Measurements from ENCODE around the gene PICALM. TPM values are rescaled to one million over a fixed set of nuclear protein-coding genes. Genes with fewer than 3 reads are reported as not detected.

PICALM gene
- total and polyA plus RNA-seq, 2 of the 13 experiments (the other 11 are each of a cell fraction or from before 2014, with no cell fraction given) = 97.6 to 154 TPM

DNA sequence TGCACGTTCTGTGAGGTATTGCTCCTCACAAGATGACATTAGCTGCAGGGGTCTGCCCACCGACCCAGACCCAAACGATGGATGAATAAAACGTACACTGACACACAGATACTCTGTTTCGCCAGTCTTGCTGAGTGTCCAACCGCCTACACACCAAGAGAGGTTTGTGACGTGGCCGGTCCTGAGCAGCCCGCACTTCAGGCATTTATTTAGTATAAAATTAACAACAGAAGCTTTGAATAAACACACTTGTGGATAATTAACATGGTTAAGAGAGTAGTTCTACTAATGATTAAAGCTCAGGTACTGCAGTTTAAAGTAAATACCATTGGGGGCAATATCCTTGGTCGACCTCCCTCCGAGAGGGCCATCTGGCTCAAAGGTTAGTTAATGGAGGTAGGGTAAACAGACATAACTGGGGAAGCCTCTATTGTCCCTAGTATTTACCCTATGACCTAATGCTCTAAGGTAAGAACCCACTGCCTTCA, 138.0 kb downstream of the PICALM start (continued):
- no peak for TF ChIP-seq ZBTB40 (IDR thresholded peaks at IDR 0.05)
- TF ChIP-seq ZBTB40 (CRISPR knock-in tag; IDR thresholded peaks at IDR 0.05) = peak; percentile 48; the same call in 1 of the 2 replicates
- peak; percentile 97 for TF ChIP-seq MED1 (CRISPR knock-in tag; IDR thresholded peaks at IDR 0.05)
- TF ChIP-seq ARID5B (CRISPR knock-in tag; IDR thresholded peaks at IDR 0.05) = peak; percentile 99
- peak; percentile 57; the same call in 1 of the 2 replicates for TF ChIP-seq ZNF335 (CRISPR knock-in tag; IDR thresholded peaks at IDR 0.05)
- no peak for TF ChIP-seq ZNF230 (CRISPR knock-in tag; IDR thresholded peaks at IDR 0.05)
- TF ChIP-seq HMG20A (CRISPR knock-in tag; IDR thresholded peaks at IDR 0.05; ENCODE audit: borderline replicate concordance) = peak; percentile 85; the same call in 1 of the 2 replicates
- TF ChIP-seq ZNF362 (CRISPR knock-in tag; IDR thresholded peaks at IDR 0.05; ENCODE audit: borderline replicate concordance) = peak; percentile 41; the same call in 1 of the 2 replicates
- TF ChIP-seq WIZ (CRISPR knock-in tag; IDR thresholded peaks at IDR 0.05) = 0 out of 2 replicates have a peak, but pooled peaks have one; percentile 20
- peak; percentile 84; the same call in 1 of the 2 replicates for TF ChIP-seq ZBTB20 (CRISPR knock-in tag; IDR thresholded peaks at IDR 0.05; ENCODE audit: borderline replicate concordance, low read depth)
- no peak for TF ChIP-seq IKZF1 (IDR thresholded peaks at IDR 0.05)
- no peak for TF ChIP-seq TCF12 (IDR thresholded peaks at IDR 0.05)
- peak; percentile 93; the same call in 1 of the 2 replicates for TF ChIP-seq TCF12 (CRISPR knock-in tag; IDR thresholded peaks at IDR 0.05)
- no peak for TF ChIP-seq MAF1 (CRISPR knock-in tag; IDR thresholded peaks at IDR 0.05; ENCODE audit: borderline replicate concordance)
- TF ChIP-seq IRF2 (CRISPR knock-in tag; IDR thresholded peaks at IDR 0.05) = peak; percentile 82
- TF ChIP-seq POGZ (CRISPR knock-in tag; IDR thresholded peaks at IDR 0.05) = peak; percentile 87
